Measurements from ENCODE around the gene IL18BP. TPM values are rescaled to one million over a fixed set of nuclear protein-coding genes. Genes with fewer than 3 reads are reported as not detected.

The IL18BP gene
- total and polyA plus RNA-seq, 2 of the 13 experiments (the other 11 are each of a cell fraction or from before 2014, with no cell fraction given) = 4.1 to 12.8 TPM

DNA sequence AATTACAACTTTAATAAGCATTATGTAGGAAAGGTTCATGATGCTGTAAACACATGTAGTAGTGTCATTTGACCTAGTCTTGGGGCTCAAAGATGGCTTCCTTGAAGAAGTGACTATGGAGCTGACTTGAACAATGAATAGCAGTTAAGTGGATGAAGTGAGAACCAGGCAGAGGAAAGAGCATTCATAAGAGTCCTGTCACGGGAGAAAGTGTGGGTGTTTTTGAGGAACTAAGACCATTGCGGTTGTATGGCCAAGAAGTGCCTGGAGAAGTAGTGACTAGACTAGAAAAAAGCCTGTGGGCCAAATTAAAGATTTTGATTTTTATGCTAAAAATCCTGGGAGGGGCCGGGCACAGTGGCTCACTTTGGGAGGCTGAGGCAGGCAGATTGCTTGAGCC, 7.2 kb upstream of the IL18BP start:
- BruUV-seq (replicated peaks) = no TSS peak
- FAIRE-seq (no peak), ATAC-seq (no peak), DNase-seq (ENCODE audit: low spot score) (no peak)
- CTCF ChIA-PET (ENCODE audit: low intra/inter-chr PET ratio, low total read pairs) = no interaction called here
- Histone ChIP-seq H2AFZ (ENCODE audit: low read length) (no peak overlapping the region), H3K4me1 (ENCODE audit: insufficient read depth, low read length) (no peaks in the 10 kb centered on the region), H3K4me3 (replicated peaks in 1 of 3; ENCODE audit: insufficient read depth in 1 of 3, low read depth in 2 of 3, low read length in 3 of 3) (no peak overlapping the region), H3K4me2 (ENCODE audit: low read depth, low read length) (no peak overlapping the region), H3K36me3 (replicated peaks in 1 of 2; ENCODE audit: control insufficient read depth in 1 of 2, insufficient read depth in 2 of 2, low read length in 2 of 2) (peaks cover 9 to 36% of the 10 kb centered on the region in 2 experiments), H3K27ac (ENCODE audit: extremely low read length, insufficient read depth, low read length) (no peak overlapping the region), H3K27me3 (ENCODE audit: control insufficient read depth in 1 of 2, insufficient read depth in 2 of 2, low read length in 2 of 2) (no peaks in the 10 kb centered on the region), H3K9ac (ENCODE audit: insufficient read depth, low read depth, low read length) (no peak overlapping the region), H4K20me1 (ENCODE audit: insufficient read depth, low read length) (no peaks in the 10 kb centered on the region), H3K79me2 (ENCODE audit: insufficient read depth, low read length) (no peaks in the 10 kb centered on the region), H3K9me3 (ENCODE audit: low read length) (no peaks in the 10 kb centered on the region)
- intact Hi-C loops (cut with micrococcal nuclease; ENCODE audit: unreplicated experiment) (no loop called here), in situ Hi-C loops (cut with HindIII; ENCODE audit: extremely low pct_ligation_motif_present, low pct_unique_long_range_greater_than_20kb) (no loop called here)
- 96% methylated on average over 3 of the region's 3 CpGs for WGBS (ENCODE audit: low lambda C conversion rate)
- POLR2A ChIA-PET = no interaction called here
- TF ChIP-seq ZSCAN5A (CRISPR knock-in tag; IDR thresholded peaks at IDR 0.05; ENCODE audit: borderline replicate concordance) = no peak
- no peak for TF ChIP-seq TIGD3 (CRISPR knock-in tag; IDR thresholded peaks at IDR 0.05; ENCODE audit: borderline replicate concordance)
- TF ChIP-seq TFDP2 (CRISPR knock-in tag; IDR thresholded peaks at IDR 0.05) = no peak
- TF ChIP-seq SKI (IDR thresholded peaks at IDR 0.05; ENCODE audit: partially characterized antibody) = no peak
- TF ChIP-seq ZBTB44 (CRISPR knock-in tag; IDR thresholded peaks at IDR 0.05) = no peak
- no peak for TF ChIP-seq SIX1 (CRISPR knock-in tag; IDR thresholded peaks at IDR 0.05; ENCODE audit: borderline replicate concordance)
- TF ChIP-seq, protein P1, sequence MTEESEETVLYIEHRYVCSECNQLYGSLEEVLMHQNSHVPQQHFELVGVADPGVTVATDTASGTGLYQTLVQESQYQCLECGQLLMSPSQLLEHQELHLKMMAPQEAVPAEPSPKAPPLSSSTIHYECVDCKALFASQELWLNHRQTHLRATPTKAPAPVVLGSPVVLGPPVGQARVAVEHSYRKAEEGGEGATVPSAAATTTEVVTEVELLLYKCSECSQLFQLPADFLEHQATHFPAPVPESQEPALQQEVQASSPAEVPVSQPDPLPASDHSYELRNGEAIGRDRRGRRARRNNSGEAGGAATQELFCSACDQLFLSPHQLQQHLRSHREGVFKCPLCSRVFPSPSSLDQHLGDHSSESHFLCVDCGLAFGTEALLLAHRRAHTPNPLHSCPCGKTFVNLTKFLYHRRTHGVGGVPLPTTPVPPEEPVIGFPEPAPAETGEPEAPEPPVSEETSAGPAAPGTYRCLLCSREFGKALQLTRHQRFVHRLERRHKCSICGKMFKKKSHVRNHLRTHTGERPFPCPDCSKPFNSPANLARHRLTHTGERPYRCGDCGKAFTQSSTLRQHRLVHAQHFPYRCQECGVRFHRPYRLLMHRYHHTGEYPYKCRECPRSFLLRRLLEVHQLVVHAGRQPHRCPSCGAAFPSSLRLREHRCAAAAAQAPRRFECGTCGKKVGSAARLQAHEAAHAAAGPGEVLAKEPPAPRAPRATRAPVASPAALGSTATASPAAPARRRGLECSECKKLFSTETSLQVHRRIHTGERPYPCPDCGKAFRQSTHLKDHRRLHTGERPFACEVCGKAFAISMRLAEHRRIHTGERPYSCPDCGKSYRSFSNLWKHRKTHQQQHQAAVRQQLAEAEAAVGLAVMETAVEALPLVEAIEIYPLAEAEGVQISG (CRISPR knock-in tag; IDR thresholded peaks at IDR 0.05) = no peak
- no peak for TF ChIP-seq TAF1 (CRISPR knock-in tag; IDR thresholded peaks at IDR 0.05)
- TF ChIP-seq HIC2 (CRISPR knock-in tag; IDR thresholded peaks at IDR 0.05; ENCODE audit: low read depth) = no peak
- no peak for TF ChIP-seq RBFOX2 (IDR thresholded peaks at IDR 0.05; ENCODE audit: low read depth, low read length)
- TF ChIP-seq TAF15 (IDR thresholded peaks at IDR 0.05; ENCODE audit: low read depth, low read length, poor library complexity, severe bottlenecking) = no peak
- no peak for TF ChIP-seq ZNF264 (CRISPR knock-in tag; IDR thresholded peaks at IDR 0.05)
- no peak for TF ChIP-seq DBP (CRISPR knock-in tag; IDR thresholded peaks at IDR 0.05; ENCODE audit: not compliant biosample characterization)
